Measurements from ENCODE around the gene POMZP3. TPM values are rescaled to one million over a fixed set of nuclear protein-coding genes. Genes with fewer than 3 reads are reported as not detected.
"Not testable (repeated sequence)": the region's sequence is repeated elsewhere in the genome, so short reads cannot be mapped to it uniquely, and the experiment has no call there.

Gene POMZP3
- polyA plus RNA-seq, 3 donors: 1.1 to 3.9 (median 2.2) TPM

GRCh38 chr7:76619439-76620190 is 7.5 kb downstream of the POMZP3 start:
- H3K79me2 ChIP-seq (ENCODE audit: insufficient read depth, low read length); H3K36me3 ChIP-seq (replicated peaks in 1 of 2; ENCODE audit: control insufficient read depth in 1 of 2, insufficient read depth in 2 of 2, low read length in 2 of 2); DNase-seq; H3K27ac Mint-ChIP-seq; H2AFZ ChIP-seq (ENCODE audit: insufficient read depth, low read depth, low read length, poor library complexity, severe bottlenecking); H3K4me2 ChIP-seq (replicated peaks; ENCODE audit: extremely low read depth, low read length, poor library complexity, severe bottlenecking); H3K9me3 ChIP-seq (replicated peaks in 1 of 2; ENCODE audit: control insufficient read depth in 1 of 2, insufficient read depth in 1 of 2, low read length in 2 of 2); H4K20me1 ChIP-seq (ENCODE audit: insufficient read depth, low read length); H3K4me1 Mint-ChIP-seq; H3K4me1 ChIP-seq (ENCODE audit: control insufficient read depth in 1 of 2, insufficient read depth in 2 of 2, low read length in 2 of 2); H3K4me3 ChIP-seq (replicated peaks in 1 of 3; ENCODE audit: low read depth in 2 of 3, low read length in 3 of 3); intact Hi-C loops (cut with micrococcal nuclease); H3K4me3 Mint-ChIP-seq; H3K27me3 ChIP-seq (ENCODE audit: control insufficient read depth in 2 of 2, insufficient read depth in 2 of 2, low read length in 2 of 2); H3K9ac ChIP-seq (ENCODE audit: insufficient read depth, low read length, poor library complexity, severe bottlenecking); H3K9me3 Mint-ChIP-seq; H3K27ac ChIP-seq (ENCODE audit: low read depth in 1 of 2, low read length in 2 of 2); H3K27me3 Mint-ChIP-seq (ENCODE audit: low read depth in 3 of 3): not testable (repeated sequence)
- H3K36me3 Mint-ChIP-seq: peaks cover 13 to 18% of the 10 kb centered on the region in 2 donors
- WGBS (ENCODE audit: insufficient coverage): no CpG with 5 or more reads among the region's 13 CpGs

DNA sequence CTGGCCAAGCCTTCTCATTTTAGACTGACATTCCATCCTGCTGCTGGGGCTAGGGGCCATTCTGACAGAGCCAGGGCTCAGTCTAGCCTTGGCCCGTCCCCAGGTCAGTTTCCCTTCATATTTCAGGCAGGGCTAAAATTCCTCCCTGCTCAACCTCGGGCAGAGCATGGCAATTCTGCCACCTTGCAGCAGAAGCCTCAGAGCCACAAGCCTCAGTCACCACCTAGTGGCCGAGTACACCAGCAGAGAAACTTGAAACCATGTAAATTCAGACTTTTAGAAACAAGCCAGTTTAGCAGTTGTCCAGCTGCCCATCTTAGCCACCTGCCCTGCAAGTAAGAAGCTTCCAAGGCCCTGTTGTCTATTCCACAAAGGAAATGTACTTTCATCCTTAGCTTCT is 13.3 kb downstream of the POMZP3 start:
- H3K4me2 ChIP-seq (replicated peaks; ENCODE audit: extremely low read depth, low read length, poor library complexity, severe bottlenecking); H4K20me1 ChIP-seq (ENCODE audit: insufficient read depth, low read length); H3K4me3 Mint-ChIP-seq; intact Hi-C loops (cut with micrococcal nuclease); H2AFZ ChIP-seq (ENCODE audit: insufficient read depth, low read depth, low read length, poor library complexity, severe bottlenecking); H3K9ac ChIP-seq (ENCODE audit: insufficient read depth, low read length, poor library complexity, severe bottlenecking); H3K36me3 ChIP-seq (replicated peaks in 1 of 2; ENCODE audit: control insufficient read depth in 1 of 2, insufficient read depth in 2 of 2, low read length in 2 of 2); H3K27ac ChIP-seq (ENCODE audit: low read depth in 1 of 2, low read length in 2 of 2); H3K9me3 Mint-ChIP-seq; H3K4me1 ChIP-seq (ENCODE audit: control insufficient read depth in 1 of 2, insufficient read depth in 2 of 2, low read length in 2 of 2); H3K27ac Mint-ChIP-seq; H3K4me3 ChIP-seq (replicated peaks in 1 of 3; ENCODE audit: low read depth in 2 of 3, low read length in 3 of 3); H3K27me3 ChIP-seq (ENCODE audit: control insufficient read depth in 2 of 2, insufficient read depth in 2 of 2, low read length in 2 of 2); H3K9me3 ChIP-seq (replicated peaks in 1 of 2; ENCODE audit: control insufficient read depth in 1 of 2, insufficient read depth in 1 of 2, low read length in 2 of 2); H3K4me1 Mint-ChIP-seq; H3K79me2 ChIP-seq (ENCODE audit: insufficient read depth, low read length); H3K27me3 Mint-ChIP-seq (ENCODE audit: low read depth in 3 of 3): not testable (repeated sequence)
- peaks cover 9 to 13% of the 10 kb centered on the region in 2 donors for H3K36me3 Mint-ChIP-seq
- DNase-seq: peak in 1 of 3 donors; percentile 18
- no CpG with 5 or more reads among the region's 3 CpGs for WGBS (ENCODE audit: insufficient coverage)
- TF ChIP-seq CTCF (IDR thresholded peaks at IDR 0.05): peak; percentile 18

DNA sequence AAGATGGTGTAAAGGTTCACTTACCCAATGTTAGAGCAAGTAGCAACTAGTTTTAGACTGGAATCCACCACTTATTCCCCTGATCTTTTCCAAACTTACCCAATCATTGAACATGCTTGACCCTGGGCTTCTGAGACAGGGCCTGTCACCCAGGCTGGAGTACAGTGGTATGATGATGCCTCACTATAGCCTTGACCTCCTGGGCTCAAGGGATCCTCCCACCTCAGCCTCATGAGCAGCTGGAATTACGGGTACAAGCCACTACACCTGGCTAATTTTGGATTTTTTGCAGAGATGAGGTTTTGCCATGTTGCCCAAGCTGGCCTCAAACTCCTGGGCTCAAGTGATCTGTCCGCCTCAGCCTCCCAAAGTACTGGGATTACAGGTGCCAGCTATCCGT is 14.8 kb downstream of the POMZP3 start:
- H4K20me1 ChIP-seq (ENCODE audit: insufficient read depth, low read length); H3K4me3 Mint-ChIP-seq; H3K4me1 ChIP-seq (ENCODE audit: control insufficient read depth in 1 of 2, insufficient read depth in 2 of 2, low read length in 2 of 2); H3K9ac ChIP-seq (ENCODE audit: insufficient read depth, low read length, poor library complexity, severe bottlenecking); DNase-seq; H3K27ac Mint-ChIP-seq; H3K9me3 Mint-ChIP-seq; H2AFZ ChIP-seq (ENCODE audit: insufficient read depth, low read depth, low read length, poor library complexity, severe bottlenecking); H3K27ac ChIP-seq (ENCODE audit: low read depth in 1 of 2, low read length in 2 of 2); H3K79me2 ChIP-seq (ENCODE audit: insufficient read depth, low read length); intact Hi-C loops (cut with micrococcal nuclease); H3K4me1 Mint-ChIP-seq; H3K27me3 Mint-ChIP-seq (ENCODE audit: low read depth in 3 of 3); H3K4me2 ChIP-seq (replicated peaks; ENCODE audit: extremely low read depth, low read length, poor library complexity, severe bottlenecking); H3K4me3 ChIP-seq (replicated peaks in 1 of 3; ENCODE audit: low read depth in 2 of 3, low read length in 3 of 3); H3K36me3 ChIP-seq (replicated peaks in 1 of 2; ENCODE audit: control insufficient read depth in 1 of 2, insufficient read depth in 2 of 2, low read length in 2 of 2); H3K9me3 ChIP-seq (replicated peaks in 1 of 2; ENCODE audit: control insufficient read depth in 1 of 2, insufficient read depth in 1 of 2, low read length in 2 of 2); H3K27me3 ChIP-seq (ENCODE audit: control insufficient read depth in 2 of 2, insufficient read depth in 2 of 2, low read length in 2 of 2): not testable (repeated sequence)
- H3K36me3 Mint-ChIP-seq: peaks cover 11 to 15% of the 10 kb centered on the region in 2 donors
- no CpG with 5 or more reads among the region's 3 CpGs for WGBS (ENCODE audit: insufficient coverage)

DNA sequence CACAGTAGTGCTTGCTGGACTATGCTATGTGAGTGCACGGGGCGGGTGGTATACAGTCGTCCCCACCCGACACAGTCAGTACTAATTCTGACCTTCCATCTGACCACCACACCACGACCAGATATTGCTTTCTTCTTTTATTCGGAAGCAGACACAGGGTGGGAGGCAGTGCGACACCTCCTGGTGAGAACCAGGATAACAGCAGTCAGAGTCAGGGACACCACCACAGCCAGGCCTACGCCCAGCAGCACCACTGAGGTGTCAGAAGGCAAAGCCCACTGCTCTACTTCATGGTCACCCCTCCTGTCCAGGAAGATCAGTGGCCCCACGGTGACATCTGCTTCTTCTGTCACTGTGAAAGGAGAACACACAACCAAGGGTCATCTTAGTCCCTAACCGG is 17.2 kb downstream of the POMZP3 start:
- H3K79me2 ChIP-seq (ENCODE audit: insufficient read depth, low read length); intact Hi-C loops (cut with micrococcal nuclease); H3K27me3 Mint-ChIP-seq (ENCODE audit: low read depth in 3 of 3); H3K9me3 Mint-ChIP-seq; H3K27ac ChIP-seq (ENCODE audit: low read depth in 1 of 2, low read length in 2 of 2); H3K9me3 ChIP-seq (replicated peaks in 1 of 2; ENCODE audit: control insufficient read depth in 1 of 2, insufficient read depth in 1 of 2, low read length in 2 of 2); H3K9ac ChIP-seq (ENCODE audit: insufficient read depth, low read length, poor library complexity, severe bottlenecking); H4K20me1 ChIP-seq (ENCODE audit: insufficient read depth, low read length); H3K4me3 ChIP-seq (replicated peaks in 1 of 3; ENCODE audit: low read depth in 2 of 3, low read length in 3 of 3); H3K4me3 Mint-ChIP-seq; H2AFZ ChIP-seq (ENCODE audit: insufficient read depth, low read depth, low read length, poor library complexity, severe bottlenecking); H3K27me3 ChIP-seq (ENCODE audit: control insufficient read depth in 2 of 2, insufficient read depth in 2 of 2, low read length in 2 of 2); H3K36me3 ChIP-seq (replicated peaks in 1 of 2; ENCODE audit: control insufficient read depth in 1 of 2, insufficient read depth in 2 of 2, low read length in 2 of 2); H3K4me2 ChIP-seq (replicated peaks; ENCODE audit: extremely low read depth, low read length, poor library complexity, severe bottlenecking); H3K27ac Mint-ChIP-seq; DNase-seq: not testable (repeated sequence)
- H3K4me1 ChIP-seq (ENCODE audit: control insufficient read depth in 1 of 2, insufficient read depth in 2 of 2, low read length in 2 of 2): peaks cover 6 to 12% of the 10 kb centered on the region in 2 donors
- H3K36me3 Mint-ChIP-seq: peaks cover 8 to 11% of the 10 kb centered on the region in 2 donors
- no CpG with 5 or more reads among the region's 10 CpGs for WGBS (ENCODE audit: insufficient coverage)
- H3K4me1 Mint-ChIP-seq: peaks cover 12% of the 10 kb centered on the region
